NCI-H1694 (cell line): ENCODE measurements around the gene METTL1.

Source experiments
- DNase-seq: peaks from one replicate; lab custom pipeline; 2025; lab: John Stamatoyannopoulos, UW

Gene METTL1

GRCh38 chr12:57753756-57754337 is 18.1 kb downstream of the METTL1 start:
- DNase-seq, result no peak

DNA sequence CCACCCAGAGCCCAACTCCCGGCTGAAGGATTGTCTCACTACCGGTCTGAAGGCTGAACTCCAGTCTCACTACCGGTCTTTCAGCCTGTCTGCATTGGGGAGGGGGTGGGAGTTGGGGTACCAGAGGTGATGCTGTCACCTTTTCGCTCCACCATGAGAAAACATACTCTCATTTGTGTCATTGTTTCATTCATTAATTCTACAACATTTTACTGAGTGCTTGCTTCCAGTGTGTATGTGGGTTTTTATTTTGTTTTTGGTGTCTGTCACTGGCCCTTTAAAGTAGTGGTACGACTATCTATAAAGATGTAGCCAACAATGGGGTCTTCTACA is 19.3 kb downstream of the METTL1 start:
- no peak for DNase-seq

DNA sequence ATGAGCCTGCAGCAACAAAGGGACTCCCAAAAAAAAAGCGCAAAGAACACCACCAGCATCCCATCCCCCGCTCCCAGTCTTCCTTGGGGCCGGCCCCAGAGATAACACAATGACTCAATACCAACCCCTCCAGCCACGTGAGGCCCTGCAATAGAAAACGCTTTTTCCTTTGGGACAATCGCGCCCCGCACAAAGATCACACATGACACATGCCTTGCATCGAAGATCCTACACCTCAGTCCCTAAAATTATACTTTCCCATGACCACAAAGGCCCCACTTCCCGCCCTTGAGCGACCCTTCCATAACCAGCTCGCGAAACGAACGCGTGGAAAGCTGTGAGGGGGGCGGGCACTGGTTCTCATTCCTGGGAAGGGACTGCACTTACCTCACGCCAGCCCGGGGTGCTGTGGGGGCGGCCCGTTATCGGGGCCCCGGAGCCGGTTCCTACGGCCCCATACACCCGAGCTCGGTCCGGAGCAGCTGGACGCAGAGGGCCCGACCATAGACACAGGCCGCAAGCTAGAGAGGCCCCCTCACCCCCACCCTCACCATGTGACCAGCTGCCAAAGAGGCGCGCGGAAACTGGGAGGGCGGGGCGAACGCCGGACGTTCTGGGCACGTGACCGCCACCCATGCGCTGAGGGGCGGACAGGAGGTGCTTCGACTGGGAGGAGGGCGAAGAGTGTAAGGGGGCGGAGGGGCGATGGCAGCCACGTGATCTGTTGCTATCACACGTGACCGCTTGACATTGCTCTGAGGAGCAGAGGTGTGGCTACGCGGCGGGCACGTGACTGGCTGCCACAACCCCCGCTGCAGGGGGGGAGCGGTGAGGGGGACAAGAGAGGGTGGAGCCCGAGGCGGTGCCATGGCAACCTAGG is 19.9 kb downstream of the METTL1 start, which contains the start of gene CDK4:
TSS of gene CDK4 (minus strand) at position 523 of the 880 bp plus-strand sequence. CDS start 593 bp downstream, outside the sequence.
- peak; percentile 98 for DNase-seq

- no peak for DNase-seq
These were observed 20.5 kb downstream of the METTL1 start for GRCh38 chr12:57751432-57751787.

DNA sequence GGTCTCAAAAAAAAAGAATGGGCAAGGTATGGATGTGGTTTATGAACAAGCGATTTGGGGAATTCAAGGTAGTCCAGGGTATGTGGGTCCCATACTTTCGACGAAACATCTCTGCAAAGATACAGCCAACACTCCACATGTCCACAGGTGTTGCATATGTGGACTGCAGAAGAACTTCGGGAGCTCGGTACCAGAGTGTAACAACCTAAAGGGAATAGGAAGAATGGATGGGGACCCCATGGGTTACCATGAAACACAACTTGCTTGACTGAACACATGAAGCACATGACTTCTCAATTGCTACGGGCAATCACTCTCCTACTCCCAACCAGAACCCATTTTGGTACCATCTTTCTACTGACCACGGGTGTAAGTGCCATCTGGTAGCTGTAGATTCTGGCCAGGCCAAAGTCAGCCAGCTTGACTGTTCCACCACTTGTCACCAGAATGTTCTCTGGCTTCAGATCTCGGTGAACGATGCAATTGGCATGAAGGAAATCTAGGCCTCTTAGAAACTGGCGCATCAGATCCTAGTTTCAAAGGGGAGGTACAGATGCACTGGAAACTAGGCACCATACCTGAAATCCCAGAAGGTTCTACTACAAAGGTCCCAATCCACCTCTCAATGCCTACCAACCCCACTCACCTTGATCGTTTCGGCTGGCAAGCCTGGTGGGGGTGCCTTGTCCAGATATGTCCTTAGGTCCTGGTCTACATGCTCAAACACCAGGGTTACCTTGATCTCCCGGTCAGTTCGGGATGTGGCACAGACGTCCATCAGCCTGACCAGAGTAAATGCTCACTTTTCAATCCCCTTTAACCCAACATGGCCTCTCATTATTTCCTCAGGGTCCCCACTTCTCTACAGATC is 21.1 kb downstream of the METTL1 start:
- DNase-seq, result no peak

DNA sequence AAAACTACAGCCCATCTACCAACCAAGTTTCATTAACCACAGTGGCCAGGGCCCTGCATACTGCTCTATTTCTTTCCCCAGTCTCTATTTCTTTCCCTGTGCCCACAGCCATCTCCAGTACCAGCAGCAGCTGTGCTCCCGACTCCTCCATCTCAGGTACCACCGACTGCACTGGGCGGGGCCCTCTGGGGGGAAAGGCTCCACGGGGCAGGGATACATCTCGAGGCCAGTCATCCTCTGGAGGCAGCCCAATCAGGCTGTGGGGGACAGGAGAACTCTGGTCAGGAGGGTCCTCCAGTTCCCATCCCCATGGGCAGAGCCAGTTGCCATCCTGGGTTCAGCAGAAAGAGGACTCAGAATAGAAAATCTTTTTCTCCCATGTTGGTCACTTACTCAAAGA is 22.8 kb downstream of the METTL1 start:
- DNase-seq, result no peak

- no peak for DNase-seq
These were observed 25.9 kb downstream of the METTL1 start for GRCh38 chr12:57746025-57746424.

- DNase-seq, result no peak
These were observed 26.4 kb downstream of the METTL1 start for GRCh38 chr12:57745485-57745881.

DNA sequence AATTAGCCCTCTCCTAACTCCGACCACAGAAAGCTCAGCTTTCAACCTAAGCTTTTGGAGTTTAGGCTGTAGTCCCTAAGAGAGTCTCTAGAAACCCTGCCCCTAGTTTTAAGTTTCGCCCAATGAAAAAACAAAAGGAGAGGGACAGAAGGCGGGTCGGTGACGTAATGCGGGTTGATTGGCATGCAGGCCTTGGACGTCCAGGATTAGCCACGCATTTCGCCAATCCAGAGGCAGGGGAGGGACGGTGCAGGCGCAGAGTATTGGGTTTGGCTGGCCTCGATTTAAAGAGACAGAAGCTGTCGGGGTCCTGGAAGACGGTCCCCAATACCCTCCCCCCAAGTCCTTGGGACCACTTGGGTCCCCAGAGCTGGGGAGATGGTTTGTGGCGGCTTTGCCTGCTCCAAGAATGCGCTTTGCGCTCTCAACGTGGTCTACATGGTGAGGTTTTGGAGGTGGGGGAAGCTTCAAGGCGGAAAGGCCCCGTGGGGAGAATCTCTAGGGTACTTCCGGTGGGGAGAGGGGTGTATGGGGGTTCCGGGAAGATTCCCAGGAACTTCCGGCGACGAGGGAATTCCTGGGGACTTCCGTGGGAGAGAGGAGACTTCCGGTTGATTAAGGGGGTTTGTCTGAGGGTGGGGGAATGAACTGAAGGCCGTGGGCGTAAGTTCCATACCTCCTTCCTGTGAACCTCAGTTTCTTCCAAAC is 27.0 kb downstream of the METTL1 start, which contains the start of gene TSPAN31:
TSS of gene TSPAN31 (plus strand) at position 263 of the 708 bp plus-strand sequence. CDS start at position 379, 116 bp downstream.
- peak; percentile 97 for DNase-seq

DNA sequence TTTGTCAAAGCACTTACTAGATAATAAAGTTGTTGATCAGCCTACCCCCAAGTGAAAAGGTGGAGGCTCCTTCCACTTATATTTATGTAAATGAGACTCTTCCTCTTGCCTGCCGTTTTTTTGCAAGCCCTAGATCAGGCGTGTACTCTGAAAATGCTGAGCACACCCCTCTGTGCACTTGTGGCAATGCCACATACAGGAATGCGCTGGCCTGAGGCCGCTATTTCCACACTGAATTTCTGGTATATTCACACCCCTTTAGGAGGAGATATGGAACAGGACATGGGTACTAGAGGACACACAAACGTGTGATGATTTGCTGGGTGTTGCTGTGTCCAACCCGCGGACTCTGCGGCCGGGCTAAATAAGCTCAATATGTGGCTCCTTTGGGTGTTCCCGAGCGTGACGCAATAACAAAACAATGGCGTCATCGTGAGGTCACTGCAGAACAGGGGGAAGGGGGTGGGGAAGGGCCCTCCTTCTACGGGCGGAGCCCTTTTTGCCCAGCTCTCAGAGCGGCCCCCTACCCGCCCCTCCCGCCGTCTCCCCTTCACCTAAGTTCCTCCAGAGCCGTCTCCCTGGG is 27.6 kb downstream of the METTL1 start:
- DNase-seq, result no peak

DNA sequence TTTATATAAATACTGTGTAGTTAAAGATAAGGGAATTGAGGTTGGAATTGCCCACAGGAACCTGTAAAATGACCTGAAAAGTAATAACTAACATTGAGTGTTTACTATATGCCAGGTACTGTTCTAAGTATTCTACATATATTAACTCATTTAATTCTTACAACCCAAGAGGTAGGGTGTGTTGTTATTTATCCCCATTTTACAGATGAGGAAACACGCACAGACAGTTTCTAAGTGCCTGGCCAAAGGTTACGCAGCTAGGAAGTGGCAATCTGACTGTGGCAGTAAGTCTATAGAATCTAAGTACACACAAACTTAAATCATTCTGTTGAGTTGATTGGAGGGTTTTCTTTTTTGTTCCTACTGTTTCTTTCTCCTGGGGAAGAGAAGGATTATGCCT is 28.1 kb downstream of the METTL1 start:
- DNase-seq, result no peak

- no peak for DNase-seq
These were observed 29.8 kb downstream of the METTL1 start for GRCh38 chr12:57741844-57742738.

GRCh38 chr12:57741413-57741789 is 30.5 kb downstream of the METTL1 start:
- DNase-seq, result no peak

GRCh38 chr12:57740656-57741412 is 31.1 kb downstream of the METTL1 start:
- DNase-seq, result no peak

DNA sequence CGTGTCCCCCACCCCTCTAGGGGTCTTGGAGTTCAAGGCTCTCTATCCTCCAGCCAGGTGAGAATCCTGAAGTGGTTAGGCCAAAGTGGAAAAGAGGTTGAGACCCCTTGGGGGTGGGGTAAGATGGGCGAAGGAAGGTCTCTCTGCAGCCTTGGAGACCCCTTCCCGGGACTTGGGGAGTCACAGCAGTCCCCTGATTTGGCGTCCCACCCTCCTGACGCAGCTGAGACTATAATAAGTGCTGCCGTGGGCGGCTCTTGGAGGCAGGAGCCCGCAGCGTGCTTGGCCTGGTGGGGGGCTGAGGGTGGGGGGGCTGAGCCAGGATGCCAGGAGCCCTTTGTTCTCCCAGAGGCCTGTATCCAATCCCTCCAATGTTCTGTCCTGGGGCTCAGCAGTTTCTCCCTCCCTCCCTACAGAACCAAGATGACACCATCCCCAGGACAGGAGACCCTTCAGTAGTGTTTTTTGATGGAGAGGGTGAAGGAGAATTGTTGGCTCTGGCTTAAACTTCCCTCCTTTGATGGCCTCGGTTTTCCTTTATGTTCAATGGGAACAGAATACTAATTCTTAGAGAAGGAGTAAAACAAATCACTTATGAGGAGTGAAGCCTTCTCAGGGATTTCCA is 31.9 kb downstream of the METTL1 start:
- no peak for DNase-seq

GRCh38 chr12:57739387-57739786 is 32.5 kb downstream of the METTL1 start:
- no peak for DNase-seq

DNA sequence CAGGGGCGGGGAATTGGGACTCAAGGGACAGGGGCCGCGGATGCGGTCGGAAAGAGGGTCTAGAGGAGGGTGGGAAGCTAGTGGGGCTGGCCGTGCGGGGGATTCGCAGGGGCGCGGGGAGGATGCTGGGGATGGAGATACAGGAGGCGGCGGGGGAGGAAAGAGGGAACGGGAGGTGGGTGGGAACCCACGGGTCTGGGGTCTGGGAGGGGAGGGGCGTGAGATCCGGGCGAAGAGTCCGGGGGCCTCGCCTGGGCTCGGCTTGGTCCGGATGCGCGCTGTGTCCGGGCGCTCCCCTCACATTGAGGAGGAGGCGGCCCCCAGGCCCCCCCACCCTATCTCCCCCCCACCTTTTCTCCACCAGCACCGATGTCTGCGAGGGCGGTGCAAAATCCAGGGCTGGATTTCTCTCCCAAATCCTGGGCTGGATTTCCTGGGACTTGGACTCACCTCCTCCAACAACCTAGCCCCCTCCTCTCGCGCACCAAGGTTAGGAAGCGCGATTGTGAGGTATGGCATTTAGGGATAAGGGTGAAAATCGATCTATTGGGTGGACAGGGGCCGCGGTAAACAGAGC is 33.2 kb downstream of the METTL1 start, which contains the start of gene AGAP2:
TSS of gene AGAP2 (minus strand) at position 82 of the 577 bp plus-strand sequence. CDS start 496 bp downstream, outside the sequence.
- peak; percentile 21 for DNase-seq
